Mononuclear cell (primary cell): ENCODE data around the gene SLIT3. TPM values are rescaled to one million over a fixed set of nuclear protein-coding genes. Genes with fewer than 3 reads are reported as not detected.

Experiments
- H3K27me3 ChIP-seq: 2 replicates; pipeline ENCODE4 v1.6.0; 2011; ENCODE audit warnings: low read length, control low read depth; ENCODE audit not compliant: insufficient read depth
- H3K4me1 ChIP-seq: 2 replicates; pipeline ENCODE4 v1.5.1; 2011; ENCODE audit warnings: mild to moderate bottlenecking, low read length, control low read depth; ENCODE audit not compliant: insufficient read depth
- H3K4me3 ChIP-seq: 2 replicates; pipeline ENCODE4 v1.5.1; 2011; ENCODE audit warnings: mild to moderate bottlenecking, low read length, moderate library complexity
- H3K9me3 ChIP-seq: 2 replicates; pipeline ENCODE4 v1.5.1; 2011; ENCODE audit warnings: low read depth, mild to moderate bottlenecking, control low read depth, low read length
- total RNA-seq: library from RNA; depleted of rRNA; stranded (reverse); fragments of >200 nt; gene quantifications from one replicate; pipeline ENCODE4 v1.2.3, GENCODE V29; 2012

Gene SLIT3
- total RNA-seq, 1 donor = 0.10 TPM

GRCh38 chr5:168858371-168858770 lies 442.6 kb downstream of the SLIT3 start:
- no peak overlapping the region for H3K4me3 ChIP-seq
- H3K4me1 ChIP-seq = no peaks in the 10 kb centered on the region
- no peaks in the 10 kb centered on the region for H3K27me3 ChIP-seq
- no peaks in the 10 kb centered on the region for H3K9me3 ChIP-seq

- Histone ChIP-seq H3K27me3 (peaks cover 2% of the 10 kb centered on the region), H3K9me3 (no peaks in the 10 kb centered on the region), H3K4me3 (no peak overlapping the region), H3K4me1 (no peaks in the 10 kb centered on the region)
These were observed 447.0 kb downstream of the SLIT3 start for GRCh38 chr5:168853972-168854371.

DNA sequence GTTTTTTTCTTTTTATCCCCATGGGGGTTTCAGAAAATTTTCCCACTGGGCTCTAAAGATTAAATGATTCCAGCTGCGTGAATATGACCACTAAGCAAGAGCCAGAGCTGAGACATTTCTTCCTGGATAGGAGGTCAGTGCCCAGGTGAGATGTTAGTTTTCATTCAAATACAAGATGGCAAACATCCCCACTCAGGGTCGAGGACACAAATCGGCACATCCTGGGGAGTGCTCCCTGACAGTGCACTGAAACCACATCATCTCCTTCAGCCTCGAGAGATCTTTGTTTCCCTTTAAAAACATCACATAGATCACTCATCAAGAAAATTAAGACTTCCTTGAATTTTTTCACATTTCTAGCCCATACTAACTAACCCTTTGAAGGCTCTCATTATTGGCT lies 448.6 kb downstream of the SLIT3 start:
- Histone ChIP-seq H3K27me3 (peaks cover 2% of the 10 kb centered on the region), H3K4me3 (no peak overlapping the region), H3K4me1 (no peaks in the 10 kb centered on the region), H3K9me3 (no peaks in the 10 kb centered on the region)

DNA sequence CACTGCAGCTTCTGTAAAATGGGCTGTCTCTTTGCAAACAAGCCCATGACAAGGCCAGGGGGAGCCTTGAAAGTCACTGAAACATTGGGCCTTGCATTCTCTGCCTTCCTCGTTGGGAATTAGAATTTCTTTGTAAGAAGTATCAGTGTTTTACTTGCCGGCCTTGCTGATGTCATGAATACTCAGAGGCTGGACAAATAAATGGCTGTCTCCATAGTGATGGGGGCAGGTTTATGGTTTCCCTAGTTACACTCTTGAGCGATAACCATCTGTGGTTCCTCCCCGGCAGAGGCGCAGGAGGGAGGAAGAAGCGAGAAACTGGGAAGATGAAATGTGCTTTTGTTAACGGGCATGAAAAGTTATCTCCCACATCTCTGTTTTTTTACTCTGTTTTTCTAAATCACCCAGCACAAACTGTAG lies 449.0 kb downstream of the SLIT3 start:
- Histone ChIP-seq H3K4me1 (no peaks in the 10 kb centered on the region), H3K9me3 (no peaks in the 10 kb centered on the region), H3K4me3 (no peak overlapping the region), H3K27me3 (peaks cover 2% of the 10 kb centered on the region)

DNA sequence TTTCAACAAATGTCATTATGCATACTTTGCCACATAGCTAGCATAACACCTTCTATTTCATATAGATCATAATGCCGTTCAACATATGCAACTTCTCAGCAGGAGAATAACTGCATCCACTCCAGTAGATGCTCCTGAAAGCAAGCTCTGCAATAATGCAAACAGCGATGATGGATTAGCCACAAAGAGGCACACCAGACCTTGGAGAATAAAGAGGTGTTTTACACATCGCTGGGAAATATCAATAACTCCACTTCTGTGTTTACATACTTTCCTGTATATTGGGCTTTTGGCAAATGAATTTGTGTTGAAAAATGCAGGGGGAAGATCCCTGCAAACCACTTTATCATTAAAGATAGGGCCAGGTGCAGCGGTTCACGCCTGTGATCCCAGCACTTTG lies 450.3 kb downstream of the SLIT3 start:
- Histone ChIP-seq H3K27me3 (peaks cover 2% of the 10 kb centered on the region), H3K4me1 (no peaks in the 10 kb centered on the region), H3K9me3 (no peaks in the 10 kb centered on the region), H3K4me3 (no peak overlapping the region)

- Histone ChIP-seq H3K27me3 (peaks cover 2% of the 10 kb centered on the region), H3K4me1 (no peaks in the 10 kb centered on the region), H3K4me3 (no peak overlapping the region), H3K9me3 (no peaks in the 10 kb centered on the region)
These were observed 452.4 kb downstream of the SLIT3 start for GRCh38 chr5:168848569-168848968.

DNA sequence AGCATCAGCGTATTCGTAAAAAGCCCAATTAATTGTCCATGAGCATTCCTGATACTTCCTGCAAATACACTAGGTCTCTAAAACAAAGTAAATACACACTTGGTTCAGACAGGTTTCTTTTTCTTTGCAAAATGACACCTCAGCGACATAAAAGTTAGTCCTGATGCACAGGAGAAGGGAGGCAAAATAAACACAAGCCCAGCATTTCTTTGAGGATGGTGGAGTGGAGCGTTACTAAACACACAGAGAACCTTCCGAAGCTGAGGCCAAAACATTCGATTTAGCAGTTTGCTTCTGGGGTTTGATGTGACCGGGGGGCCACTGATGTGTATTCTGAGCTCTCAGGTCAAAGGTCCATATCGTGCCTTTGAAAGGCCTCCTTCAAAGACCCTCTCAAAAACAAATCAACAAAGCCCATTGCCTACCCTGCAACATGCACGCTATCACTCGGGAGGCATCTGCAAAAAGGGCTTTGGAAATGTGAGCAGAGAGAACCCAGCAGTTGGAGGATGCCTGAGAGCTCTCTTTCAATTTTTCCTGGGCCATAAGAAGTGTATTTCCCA lies 453.3 kb downstream of the SLIT3 start:
- Histone ChIP-seq H3K4me3 (no peak overlapping the region), H3K4me1 (no peaks in the 10 kb centered on the region), H3K9me3 (no peaks in the 10 kb centered on the region)

DNA sequence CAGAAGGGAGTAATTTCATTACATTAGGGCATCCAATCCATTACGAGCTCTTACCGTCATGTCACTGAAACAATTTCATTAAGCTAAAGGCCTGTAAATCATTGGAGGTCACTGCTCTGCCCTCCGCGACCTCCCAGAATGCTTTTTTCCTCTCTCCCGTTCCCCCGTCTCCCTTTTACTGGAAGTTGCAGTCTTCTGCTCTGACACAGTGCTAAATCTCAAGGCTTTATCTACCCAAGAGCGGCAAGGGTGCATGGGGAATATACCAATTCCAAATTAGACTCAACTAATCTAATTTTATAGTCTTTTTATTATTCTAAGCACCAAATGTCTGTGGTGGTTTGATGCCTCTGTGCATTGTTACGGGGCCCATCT lies 456.0 kb downstream of the SLIT3 start:
- H3K9me3 ChIP-seq = no peaks in the 10 kb centered on the region
- H3K27me3 ChIP-seq = peaks cover 2% of the 10 kb centered on the region

More for the DNA sequence above, 453.3 kb downstream of the SLIT3 start:
- H3K27me3 ChIP-seq = peaks cover 4% of the 10 kb centered on the region

GRCh38 chr5:168844016-168844921 lies 456.7 kb downstream of the SLIT3 start:
- Histone ChIP-seq H3K4me1 (no peaks in the 10 kb centered on the region), H3K27me3 (peaks cover 2% of the 10 kb centered on the region), H3K4me3 (no peak overlapping the region), H3K9me3 (no peaks in the 10 kb centered on the region)

More for the DNA sequence above, 456.0 kb downstream of the SLIT3 start:
- Histone ChIP-seq H3K4me1 (no peaks in the 10 kb centered on the region), H3K4me3 (no peak overlapping the region)

DNA sequence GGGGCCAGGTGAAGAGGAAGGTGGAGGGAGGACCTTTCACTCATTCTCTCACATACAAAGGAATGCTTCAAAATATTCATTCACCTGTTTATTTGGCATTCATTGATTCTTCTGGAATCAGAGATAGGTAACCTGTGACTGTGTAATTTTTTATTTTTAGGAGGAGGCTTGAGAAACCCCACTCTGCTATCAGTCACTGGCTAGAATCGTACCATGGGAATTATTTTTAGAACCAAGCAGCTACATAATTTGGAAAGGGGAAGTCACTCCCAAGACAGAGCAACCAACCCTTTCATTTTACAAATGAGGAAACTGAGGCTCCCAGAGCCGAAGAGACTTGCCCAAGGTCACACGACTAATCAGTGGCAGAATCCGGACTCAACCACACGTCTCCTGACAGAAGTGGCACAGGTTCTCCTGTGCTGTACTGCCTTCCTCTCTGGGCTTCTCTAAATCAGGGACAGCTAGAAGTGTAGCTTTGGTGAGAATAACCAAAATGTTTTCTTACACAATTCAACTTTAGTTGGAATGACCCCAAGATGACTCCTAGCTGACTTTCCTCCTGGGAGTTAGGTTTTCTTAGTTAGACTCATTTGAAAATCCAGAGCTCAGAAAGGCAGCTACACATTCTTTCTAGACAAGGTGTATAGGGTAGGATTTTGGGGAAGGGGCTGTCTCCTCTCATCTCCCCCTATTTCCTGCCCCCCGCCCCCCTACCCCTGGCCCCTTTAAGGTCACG lies 457.5 kb downstream of the SLIT3 start:
- peaks cover 2% of the 10 kb centered on the region for H3K27me3 ChIP-seq
- H3K4me3 ChIP-seq = no peak overlapping the region
- H3K9me3 ChIP-seq = no peaks in the 10 kb centered on the region
- no peaks in the 10 kb centered on the region for H3K4me1 ChIP-seq

- Histone ChIP-seq H3K9me3 (no peaks in the 10 kb centered on the region), H3K4me3 (no peak overlapping the region), H3K4me1 (no peaks in the 10 kb centered on the region), H3K27me3 (peaks cover 2% of the 10 kb centered on the region)
These were observed 458.3 kb downstream of the SLIT3 start for GRCh38 chr5:168842571-168843205.

DNA sequence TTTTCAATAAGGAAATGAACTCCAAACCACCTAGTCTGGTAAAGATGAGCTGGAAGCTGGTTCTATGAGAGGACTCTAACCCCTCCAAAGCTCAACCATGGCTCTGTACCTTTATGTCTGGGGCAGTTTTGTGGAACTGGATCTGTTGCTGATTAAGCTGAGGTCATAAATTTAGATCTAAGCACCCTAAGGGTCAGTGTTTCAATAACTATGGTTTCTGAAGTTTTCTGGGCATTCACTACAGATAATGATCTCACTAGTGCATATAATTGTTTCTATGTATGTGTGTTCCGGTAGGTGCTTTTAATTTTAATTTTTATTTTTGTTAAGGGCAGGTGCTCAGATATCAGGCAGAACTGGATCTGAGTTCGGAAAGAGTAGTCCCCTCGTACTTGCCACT lies 463.1 kb downstream of the SLIT3 start:
- no peaks in the 10 kb centered on the region for H3K4me1 ChIP-seq
- no peaks in the 10 kb centered on the region for H3K27me3 ChIP-seq
- H3K4me3 ChIP-seq = no peak overlapping the region
- no peaks in the 10 kb centered on the region for H3K9me3 ChIP-seq

DNA sequence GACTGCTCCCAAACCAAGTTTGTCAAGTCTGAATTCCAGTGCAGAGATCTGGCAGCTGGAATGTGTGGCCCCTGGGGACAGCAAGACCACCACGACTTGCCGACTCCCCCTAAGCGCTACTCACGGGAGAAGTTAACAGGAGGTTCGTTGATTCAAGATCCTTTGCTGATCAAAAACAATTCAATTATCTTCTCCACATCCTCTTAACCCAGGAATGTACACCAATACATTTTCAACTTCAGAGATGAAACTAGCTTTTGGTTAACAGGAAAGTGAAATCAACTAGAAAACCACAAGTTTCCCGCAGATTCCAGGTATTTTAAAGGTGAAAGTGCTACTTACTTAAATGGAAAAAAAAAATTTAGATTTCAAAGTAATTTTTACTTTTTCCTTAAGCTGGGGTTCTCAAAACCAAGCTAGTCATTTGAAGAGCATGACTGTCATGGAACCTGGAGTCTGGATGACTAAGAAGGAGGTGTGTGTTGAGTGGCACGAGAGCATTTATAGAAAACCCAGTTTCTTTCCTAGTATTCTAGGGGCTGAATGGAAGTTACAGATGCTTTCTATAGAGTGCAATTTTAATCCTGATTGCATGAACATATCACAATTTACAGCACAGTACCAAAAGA lies 464.2 kb downstream of the SLIT3 start:
- no peaks in the 10 kb centered on the region for H3K9me3 ChIP-seq
- H3K4me1 ChIP-seq = no peaks in the 10 kb centered on the region
- no peak overlapping the region for H3K4me3 ChIP-seq
- H3K27me3 ChIP-seq = no peaks in the 10 kb centered on the region

GRCh38 chr5:168833936-168834335 lies 467.0 kb downstream of the SLIT3 start:
- no peak overlapping the region for H3K4me3 ChIP-seq
- H3K27me3 ChIP-seq = no peaks in the 10 kb centered on the region
- H3K9me3 ChIP-seq = no peaks in the 10 kb centered on the region
- no peaks in the 10 kb centered on the region for H3K4me1 ChIP-seq
